CD4-positive, CD25-positive, alpha-beta regulatory T cell (primary cell): Measurements from ENCODE around the gene KRTAP1-1. TPM values are rescaled to one million over a fixed set of nuclear protein-coding genes. Genes with fewer than 3 reads are reported as not detected.
A peak's percentile ranks its signal among the peaks of the same experiment; 100 is the strongest.
"Not testable (repeated sequence)": the region's sequence is repeated elsewhere in the genome, so short reads cannot be mapped to it uniquely, and the experiment has no call there.

Source experiments
- ATAC-seq, 2 donors: fragments of 150-1000 bp; cut with Tn5 transposase; one replicate each; pipeline ENCODE4 v1.10.0; 2021; ENCODE audit warnings: low read depth in 2 of 2, moderate number of reproducible peaks in 2 of 2, moderate library complexity in 1 of 2
- DNase-seq, 3 donors: peaks; one replicate each; pipeline versions ENCODE4 v3.0.0 to v3.0.0-alpha.2; 2012 to 2022; ENCODE audit warnings: mixed read lengths in 1 of 3
- H3K27ac ChIP-seq: one replicate; pipeline ENCODE4 v1.7.0; 2013; ENCODE audit warnings: mild to moderate bottlenecking, low read length; ENCODE audit not compliant: insufficient read depth, poor library complexity, severe bottlenecking
- H3K27me3 ChIP-seq: one replicate; pipeline ENCODE4 v1.7.0; 2013; ENCODE audit warnings: low read length; ENCODE audit not compliant: control insufficient read depth, insufficient read depth
- H3K36me3 ChIP-seq: one replicate; pipeline ENCODE4 v1.7.0; 2013; ENCODE audit warnings: mild to moderate bottlenecking, low read length, moderate library complexity; ENCODE audit not compliant: control insufficient read depth, insufficient read depth
- H3K4me1 ChIP-seq: 2 replicates; pipeline ENCODE4 v1.7.0; 2013; ENCODE audit warnings: mild to moderate bottlenecking, low read length; ENCODE audit not compliant: insufficient read depth, control insufficient read depth, poor library complexity, severe bottlenecking
- H3K4me3 ChIP-seq: one replicate; pipeline ENCODE4 v1.7.0; 2013; ENCODE audit warnings: low read depth, mild to moderate bottlenecking, low read length, moderate library complexity
- H3K9me3 ChIP-seq, 2 experiments: 1 replicate in 1 of 2; 2 replicates in 1 of 2; pipeline ENCODE4 v1.7.0; 2013; ENCODE audit warnings: low read length in 2 of 2, mild to moderate bottlenecking in 1 of 2, moderate library complexity in 1 of 2; ENCODE audit not compliant: control insufficient read depth in 2 of 2
- H3K27ac Mint-ChIP-seq, 3 donors: one replicate each; pipeline ENCODE4 v1.8.0; 2020 to 2022; ENCODE audit warnings: mild to moderate bottlenecking in 3 of 3, mixed read lengths in 3 of 3, moderate library complexity in 2 of 3
- H3K27me3 Mint-ChIP-seq: one replicate; pipeline ENCODE4 v1.8.0; 2022; ENCODE audit warnings: mild to moderate bottlenecking, mixed read lengths
- H3K36me3 Mint-ChIP-seq: one replicate; pipeline ENCODE4 v1.8.0; 2020; ENCODE audit warnings: mixed read lengths
- H3K4me1 Mint-ChIP-seq, 4 donors: one replicate each; pipeline ENCODE4 v1.8.0; 2020 to 2022; ENCODE audit warnings: mixed read lengths in 4 of 4, mild to moderate bottlenecking in 1 of 4
- H3K4me3 Mint-ChIP-seq, 4 donors: one replicate each; pipeline ENCODE4 v1.8.0; 2020 to 2022; ENCODE audit warnings: mild to moderate bottlenecking in 4 of 4, mixed read lengths in 4 of 4, moderate library complexity in 3 of 4
- H3K9me3 Mint-ChIP-seq, 7 donors: one replicate each; pipeline ENCODE4 v1.8.0; 2020 to 2022; ENCODE audit warnings: mixed read lengths in 7 of 7, mild to moderate bottlenecking in 3 of 7, moderate library complexity in 2 of 7
- polyA plus RNA-seq, 4 donors: library from polyadenylated mRNA; unstranded; fragments of 300-500 nt; fragmentation: Illumina TruSeq; gene quantifications; one replicate each; pipeline ENCODE4 v1.2.3, GENCODE V29; 2021
- total RNA-seq: library from RNA; stranded (reverse); gene quantifications from one replicate; pipeline ENCODE4 v1.2.3, GENCODE V29; 2022

KRTAP1-1 gene
- total and polyA plus RNA-seq, 5 donors from 2014 or later = not detected

DNA sequence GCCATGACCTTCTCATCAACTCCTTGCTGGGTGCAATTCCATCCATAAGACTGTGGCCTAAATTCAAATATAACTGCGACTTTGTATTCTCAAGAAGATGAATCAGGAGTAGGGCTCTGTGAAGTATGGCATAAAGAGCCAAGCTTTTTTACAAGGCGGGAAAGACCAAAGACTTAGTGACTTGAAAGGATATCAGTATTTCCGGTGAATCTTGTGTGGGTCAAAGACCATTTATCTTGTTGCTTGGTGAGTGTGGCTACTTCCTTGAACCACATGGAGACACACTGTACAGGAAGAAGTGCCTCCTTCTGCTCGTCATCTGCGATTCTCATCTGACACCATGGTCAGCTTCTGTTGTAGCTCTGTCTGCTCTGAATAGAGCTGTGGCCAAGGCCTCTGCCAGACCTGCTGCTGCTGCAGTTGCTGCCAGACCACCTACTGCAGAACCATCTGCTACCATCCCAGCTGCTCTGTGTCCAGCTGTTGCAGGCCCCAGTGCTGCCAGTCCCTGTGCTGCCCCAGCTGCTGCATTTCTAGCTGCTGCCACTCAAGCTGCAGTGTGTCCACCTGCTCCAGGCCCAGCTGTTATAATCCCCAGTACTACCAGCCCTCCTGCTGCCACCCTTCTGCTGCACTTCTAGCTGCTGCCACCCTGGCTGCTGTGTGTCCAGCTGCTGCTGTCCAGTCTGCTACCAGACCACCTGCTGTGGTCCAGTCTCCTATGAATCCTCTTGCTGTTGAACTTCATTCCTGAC, 30.5 kb upstream of the KRTAP1-1 start:
- no peak for ATAC-seq
- Mint-ChIP-seq H3K4me1 (peaks cover 0 to 2% (median 0%) of the 10 kb centered on the region in 4 donors), H3K4me3 (no peak overlapping the region), H3K27ac (peak overlapping the region in 1 of 3 donors; percentile 33), H3K27me3 (peaks cover 13% of the 10 kb centered on the region), H3K36me3 (no peaks in the 10 kb centered on the region), H3K9me3 (peaks cover 0 to 1% (median 0%) of the 10 kb centered on the region in 7 donors)
- peaks cover 7% of the 10 kb centered on the region for H3K27me3 ChIP-seq
- H3K4me1 ChIP-seq = no peaks in the 10 kb centered on the region
- no peaks in the 10 kb centered on the region for H3K36me3 ChIP-seq
- H3K4me3 ChIP-seq = no peak overlapping the region
- H3K9me3 ChIP-seq = no peaks in the 10 kb centered on the region
- no peak overlapping the region for H3K27ac ChIP-seq
- DNase-seq = no peak

DNA sequence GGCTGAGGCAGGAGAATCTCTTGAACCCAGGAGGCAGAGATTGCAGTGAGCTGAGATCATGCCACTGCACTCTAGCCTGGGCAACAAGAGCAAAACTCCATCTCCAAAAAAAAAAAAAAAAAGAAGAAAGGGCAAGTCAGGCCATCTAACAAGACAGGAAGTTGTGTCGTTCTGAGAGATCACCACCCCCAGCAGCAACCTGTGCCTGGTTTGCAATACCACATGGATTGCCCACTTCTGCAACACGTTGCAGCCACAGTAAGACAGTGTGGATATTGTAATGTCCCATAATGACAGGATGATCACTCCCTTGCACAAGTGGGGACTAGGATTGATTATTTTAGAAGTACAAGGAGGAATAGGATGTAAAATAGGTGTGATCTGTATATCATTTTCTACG, 27.8 kb upstream of the KRTAP1-1 start:
- no peak for DNase-seq
- Histone ChIP-seq H3K4me1 (no peaks in the 10 kb centered on the region), H3K36me3 (no peaks in the 10 kb centered on the region), H3K27me3 (no peaks in the 10 kb centered on the region), H3K4me3 (no peak overlapping the region), H3K27ac (no peak overlapping the region), H3K9me3 (no peaks in the 10 kb centered on the region)
- H3K9me3 Mint-ChIP-seq = no peaks in the 10 kb centered on the region
- ATAC-seq = no peak
- no peaks in the 10 kb centered on the region for H3K27me3 Mint-ChIP-seq
- H3K4me3 Mint-ChIP-seq = no peak overlapping the region
- no peaks in the 10 kb centered on the region for H3K36me3 Mint-ChIP-seq
- no peak overlapping the region for H3K27ac Mint-ChIP-seq
- H3K4me1 Mint-ChIP-seq = peaks cover 0 to 2% (median 0%) of the 10 kb centered on the region in 4 donors

- no peaks in the 10 kb centered on the region for H3K9me3 ChIP-seq
- peaks cover 2% of the 10 kb centered on the region for H3K27me3 Mint-ChIP-seq
- H3K4me3 ChIP-seq = no peak overlapping the region
- no peaks in the 10 kb centered on the region for H3K36me3 ChIP-seq
- no peak overlapping the region for H3K4me3 Mint-ChIP-seq
- H3K36me3 Mint-ChIP-seq = no peaks in the 10 kb centered on the region
- no peak overlapping the region for H3K27ac ChIP-seq
- H3K4me1 ChIP-seq = no peaks in the 10 kb centered on the region
- ATAC-seq = no peak
- DNase-seq = no peak
- H3K27ac Mint-ChIP-seq = peak overlapping the region in 1 of 3 donors; percentile 5
- peaks cover 0 to 1% (median 0%) of the 10 kb centered on the region in 4 donors for H3K4me1 Mint-ChIP-seq
- H3K9me3 Mint-ChIP-seq = no peaks in the 10 kb centered on the region
- H3K27me3 ChIP-seq = peaks cover 4% of the 10 kb centered on the region
Measured at GRCh38 chr17:41067281-41067680, 26.0 kb upstream of the KRTAP1-1 start.

DNA sequence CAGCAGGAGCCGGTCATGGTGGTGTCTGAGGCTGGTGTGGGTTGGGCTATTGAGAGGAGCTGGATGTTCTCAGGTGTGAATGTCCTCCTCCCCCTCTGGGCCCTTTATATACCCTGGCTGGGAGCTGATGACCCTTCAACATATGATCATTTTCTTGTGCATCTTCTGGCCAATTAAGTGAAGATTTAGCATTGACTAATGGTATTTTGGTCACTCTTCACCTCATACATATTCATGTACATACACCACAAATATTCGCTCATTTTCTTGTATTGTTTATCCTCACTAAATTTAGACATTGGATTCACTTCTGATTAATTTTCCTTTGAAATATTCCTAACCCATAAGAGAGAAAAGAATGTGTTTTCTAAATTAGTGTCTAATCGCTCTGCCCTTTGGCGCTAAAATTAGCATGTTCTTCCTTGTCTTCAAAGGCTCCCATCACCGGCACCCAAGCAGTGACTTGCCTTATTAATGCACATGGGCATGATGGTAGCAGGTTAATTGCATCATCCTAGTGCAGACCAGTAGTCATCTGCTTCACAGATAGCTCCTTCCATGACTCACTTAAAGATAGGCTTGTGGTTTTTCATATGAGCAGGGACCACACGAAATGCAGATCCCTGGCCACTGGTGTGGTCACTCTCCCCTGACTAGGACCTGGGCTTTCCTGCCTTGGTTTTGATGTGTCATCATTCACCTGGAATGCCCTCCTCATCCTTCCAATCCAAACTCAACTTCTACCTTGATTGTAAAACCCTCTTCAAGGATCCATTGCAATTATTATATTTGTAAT, 24.8 kb upstream of the KRTAP1-1 start, which contains the start of gene KRTAP2-4:
KRTAP2-4 (minus strand) TSS at position 51 of the 796 bp plus-strand sequence; CDS start at position 17, 34 bp downstream.
- H3K9me3 Mint-ChIP-seq = no peaks in the 10 kb centered on the region
- ATAC-seq = no peak
- peaks cover 10% of the 10 kb centered on the region for H3K27me3 ChIP-seq
- H3K4me1 ChIP-seq = no peaks in the 10 kb centered on the region
- H3K27me3 Mint-ChIP-seq = peaks cover 9% of the 10 kb centered on the region
- no peak within 1 kb of the TSS for H3K27ac Mint-ChIP-seq
- no peaks in the 10 kb centered on the region for H3K4me1 Mint-ChIP-seq
- H3K36me3 ChIP-seq = no peaks in the 10 kb centered on the region
- no peak within 1 kb of the TSS for H3K4me3 ChIP-seq
- no peaks in the 10 kb centered on the region for H3K36me3 Mint-ChIP-seq
- no peaks in the 10 kb centered on the region for H3K9me3 ChIP-seq
- DNase-seq = no peak
- no peak within 1 kb of the TSS for H3K27ac ChIP-seq
- no peak within 1 kb of the TSS for H3K4me3 Mint-ChIP-seq

GRCh38 chr17:41065016-41065689, 23.9 kb upstream of the KRTAP1-1 start:
- H3K36me3 Mint-ChIP-seq, H3K27ac Mint-ChIP-seq, H3K4me1 ChIP-seq, ATAC-seq, H3K9me3 ChIP-seq, H3K4me3 Mint-ChIP-seq, H3K36me3 ChIP-seq, H3K4me1 Mint-ChIP-seq, H3K9me3 Mint-ChIP-seq, H3K4me3 ChIP-seq, H3K27ac ChIP-seq, DNase-seq: not testable (repeated sequence)
- peaks cover 18% of the 10 kb centered on the region for H3K27me3 ChIP-seq
- H3K27me3 Mint-ChIP-seq = peaks cover 15% of the 10 kb centered on the region

DNA sequence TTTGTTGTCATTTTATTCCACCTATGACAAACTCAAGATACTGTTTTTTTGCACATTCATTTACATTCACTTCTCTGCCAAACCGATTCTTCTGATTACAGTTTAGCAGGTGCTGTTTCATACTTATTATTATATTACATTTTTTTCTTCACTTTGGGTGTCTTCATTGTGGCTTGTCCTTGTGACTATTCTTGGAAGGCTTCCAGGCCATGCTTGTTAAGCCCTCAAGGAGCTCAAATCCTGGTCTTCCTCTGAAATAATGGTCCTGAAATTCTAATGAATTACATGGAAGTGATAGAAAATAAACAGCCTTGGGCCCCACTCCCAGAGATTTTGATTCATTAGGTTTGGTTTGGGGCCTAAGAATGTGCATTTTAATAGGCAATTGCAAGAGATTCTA, 23.1 kb upstream of the KRTAP1-1 start:
- H3K4me1 ChIP-seq = no peaks in the 10 kb centered on the region
- DNase-seq (no peak), ATAC-seq (no peak)
- no peaks in the 10 kb centered on the region for H3K36me3 Mint-ChIP-seq
- H3K4me1 Mint-ChIP-seq = no peaks in the 10 kb centered on the region
- peaks cover 21% of the 10 kb centered on the region for H3K27me3 Mint-ChIP-seq
- H3K9me3 ChIP-seq = no peaks in the 10 kb centered on the region
- H3K9me3 Mint-ChIP-seq = no peaks in the 10 kb centered on the region
- H3K27ac Mint-ChIP-seq = no peak overlapping the region
- H3K36me3 ChIP-seq = no peaks in the 10 kb centered on the region
- no peak overlapping the region for H3K4me3 ChIP-seq
- H3K4me3 Mint-ChIP-seq = no peak overlapping the region
- H3K27ac ChIP-seq = no peak overlapping the region
- peaks cover 20% of the 10 kb centered on the region for H3K27me3 ChIP-seq

- H3K4me3 Mint-ChIP-seq = no peak overlapping the region
- H3K9me3 Mint-ChIP-seq = no peaks in the 10 kb centered on the region
- Histone ChIP-seq H3K36me3 (no peaks in the 10 kb centered on the region), H3K27ac (no peak overlapping the region), H3K4me3 (no peak overlapping the region), H3K27me3 (peaks cover 20% of the 10 kb centered on the region), H3K4me1 (no peaks in the 10 kb centered on the region), H3K9me3 (no peaks in the 10 kb centered on the region)
- peaks cover 30% of the 10 kb centered on the region for H3K27me3 Mint-ChIP-seq
- ATAC-seq = no peak
- DNase-seq = no peak
- H3K36me3 Mint-ChIP-seq = no peaks in the 10 kb centered on the region
- no peaks in the 10 kb centered on the region for H3K4me1 Mint-ChIP-seq
- H3K27ac Mint-ChIP-seq = no peak overlapping the region
Measured at GRCh38 chr17:41063449-41063848, 22.2 kb upstream of the KRTAP1-1 start.
